ENCODE data around the gene PPP1R3G.

DNA sequence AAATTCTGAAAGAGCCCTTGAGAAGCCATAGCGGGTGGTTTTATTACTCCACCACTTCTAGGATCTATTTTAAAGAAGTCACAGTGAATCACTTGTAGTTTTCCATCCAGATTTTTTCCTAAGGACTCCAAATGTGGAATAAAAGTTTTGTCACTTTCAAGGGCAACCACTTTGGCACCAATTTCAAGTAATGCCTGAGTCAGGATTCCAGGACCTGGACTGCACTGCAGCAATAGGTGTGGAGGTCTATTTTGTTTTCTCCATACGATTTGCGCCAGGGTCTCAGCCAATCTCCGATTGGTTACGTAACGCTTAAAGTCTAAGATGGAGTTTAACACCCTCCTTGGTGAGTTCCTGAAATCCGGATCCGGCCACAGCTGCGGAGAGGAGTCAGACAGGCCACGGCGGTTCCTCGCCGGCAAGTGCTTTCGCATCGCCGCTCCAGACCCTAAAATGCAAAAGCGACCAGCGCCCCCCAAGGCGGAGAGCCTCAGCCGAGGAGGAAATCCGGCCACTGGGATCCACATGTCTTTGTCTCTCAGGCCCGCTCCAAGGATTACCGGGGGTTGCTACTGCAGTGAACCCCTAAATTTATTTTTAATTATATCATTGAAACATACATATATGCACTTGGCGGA, 18.6 kb upstream of the PPP1R3G start:
- TF ChIP-seq ZC3H10 (CRISPR knock-in tag; IDR thresholded peaks at IDR 0.05) (no peak), ZFP30 (CRISPR knock-in tag; IDR thresholded peaks at IDR 0.05) (no peak), PPARA (CRISPR knock-in tag; IDR thresholded peaks at IDR 0.05; ENCODE audit: borderline replicate concordance) (no peak), ZNF70 (CRISPR knock-in tag; IDR thresholded peaks at IDR 0.05) (no peak), RARB (CRISPR knock-in tag; IDR thresholded peaks at IDR 0.05) (no peak)
- TF ChIP-seq, protein P1, sequence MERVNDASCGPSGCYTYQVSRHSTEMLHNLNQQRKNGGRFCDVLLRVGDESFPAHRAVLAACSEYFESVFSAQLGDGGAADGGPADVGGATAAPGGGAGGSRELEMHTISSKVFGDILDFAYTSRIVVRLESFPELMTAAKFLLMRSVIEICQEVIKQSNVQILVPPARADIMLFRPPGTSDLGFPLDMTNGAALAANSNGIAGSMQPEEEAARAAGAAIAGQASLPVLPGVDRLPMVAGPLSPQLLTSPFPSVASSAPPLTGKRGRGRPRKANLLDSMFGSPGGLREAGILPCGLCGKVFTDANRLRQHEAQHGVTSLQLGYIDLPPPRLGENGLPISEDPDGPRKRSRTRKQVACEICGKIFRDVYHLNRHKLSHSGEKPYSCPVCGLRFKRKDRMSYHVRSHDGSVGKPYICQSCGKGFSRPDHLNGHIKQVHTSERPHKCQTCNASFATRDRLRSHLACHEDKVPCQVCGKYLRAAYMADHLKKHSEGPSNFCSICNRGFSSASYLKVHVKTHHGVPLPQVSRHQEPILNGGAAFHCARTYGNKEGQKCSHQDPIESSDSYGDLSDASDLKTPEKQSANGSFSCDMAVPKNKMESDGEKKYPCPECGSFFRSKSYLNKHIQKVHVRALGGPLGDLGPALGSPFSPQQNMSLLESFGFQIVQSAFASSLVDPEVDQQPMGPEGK (CRISPR knock-in tag; IDR thresholded peaks at IDR 0.05; ENCODE audit: borderline replicate concordance): no peak
- TF ChIP-seq, protein P2, sequence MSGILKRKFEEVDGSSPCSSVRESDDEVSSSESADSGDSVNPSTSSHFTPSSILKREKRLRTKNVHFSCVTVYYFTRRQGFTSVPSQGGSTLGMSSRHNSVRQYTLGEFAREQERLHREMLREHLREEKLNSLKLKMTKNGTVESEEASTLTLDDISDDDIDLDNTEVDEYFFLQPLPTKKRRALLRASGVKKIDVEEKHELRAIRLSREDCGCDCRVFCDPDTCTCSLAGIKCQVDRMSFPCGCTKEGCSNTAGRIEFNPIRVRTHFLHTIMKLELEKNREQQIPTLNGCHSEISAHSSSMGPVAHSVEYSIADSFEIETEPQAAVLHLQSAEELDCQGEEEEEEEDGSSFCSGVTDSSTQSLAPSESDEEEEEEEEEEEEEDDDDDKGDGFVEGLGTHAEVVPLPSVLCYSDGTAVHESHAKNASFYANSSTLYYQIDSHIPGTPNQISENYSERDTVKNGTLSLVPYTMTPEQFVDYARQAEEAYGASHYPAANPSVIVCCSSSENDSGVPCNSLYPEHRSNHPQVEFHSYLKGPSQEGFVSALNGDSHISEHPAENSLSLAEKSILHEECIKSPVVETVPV (CRISPR knock-in tag; IDR thresholded peaks at IDR 0.05): no peak

All from SK-N-SH treated with all-trans-retinoic acid at 6 μM for 48 hours (cell line).